HG02870 (cell line): ENCODE data around the gene PLEKHH3.

Source experiments
- ATAC-seq: cut with Tn5 transposase; IDR thresholded peaks from one replicate; pipeline ENCODE4 v1.9.1; 2021; ENCODE audit warnings: mild to moderate bottlenecking, moderate library complexity; ENCODE audit not compliant: unreplicated experiment

The PLEKHH3 gene, protein sequence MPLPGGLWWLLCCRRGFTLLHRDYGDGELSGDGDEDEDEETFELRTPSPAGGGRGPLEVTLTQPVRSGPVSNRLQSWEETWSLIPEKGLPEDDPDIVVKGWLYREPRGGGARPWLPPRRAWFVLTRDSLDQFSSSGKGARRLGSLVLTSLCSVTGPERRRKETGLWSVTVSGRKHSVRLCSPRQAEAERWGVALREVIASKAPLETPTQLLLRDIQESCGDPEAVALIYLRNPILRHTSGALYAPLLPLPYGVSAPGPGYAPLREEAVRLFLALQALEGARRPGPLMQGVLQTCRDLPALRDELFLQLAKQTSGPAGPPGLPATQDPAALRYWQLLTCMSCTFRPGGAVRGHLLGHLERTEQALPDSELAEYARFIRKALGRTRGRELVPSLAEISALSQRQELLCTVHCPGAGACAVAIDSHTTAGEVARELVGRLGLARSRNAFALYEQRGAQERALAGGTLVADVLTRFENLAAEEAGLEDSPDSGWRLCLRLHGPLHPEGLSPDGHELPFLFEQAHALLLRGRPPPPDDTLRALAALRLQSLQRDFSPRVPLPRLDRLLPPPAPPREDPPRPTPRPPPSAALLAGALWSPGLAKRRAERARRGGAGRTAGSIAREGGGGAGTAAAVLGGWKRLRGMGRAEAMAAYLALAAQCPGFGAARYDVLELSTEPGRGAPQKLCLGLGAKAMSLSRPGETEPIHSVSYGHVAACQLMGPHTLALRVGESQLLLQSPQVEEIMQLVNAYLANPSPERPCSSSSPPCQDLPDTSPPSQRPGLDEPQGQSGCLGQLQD

DNA sequence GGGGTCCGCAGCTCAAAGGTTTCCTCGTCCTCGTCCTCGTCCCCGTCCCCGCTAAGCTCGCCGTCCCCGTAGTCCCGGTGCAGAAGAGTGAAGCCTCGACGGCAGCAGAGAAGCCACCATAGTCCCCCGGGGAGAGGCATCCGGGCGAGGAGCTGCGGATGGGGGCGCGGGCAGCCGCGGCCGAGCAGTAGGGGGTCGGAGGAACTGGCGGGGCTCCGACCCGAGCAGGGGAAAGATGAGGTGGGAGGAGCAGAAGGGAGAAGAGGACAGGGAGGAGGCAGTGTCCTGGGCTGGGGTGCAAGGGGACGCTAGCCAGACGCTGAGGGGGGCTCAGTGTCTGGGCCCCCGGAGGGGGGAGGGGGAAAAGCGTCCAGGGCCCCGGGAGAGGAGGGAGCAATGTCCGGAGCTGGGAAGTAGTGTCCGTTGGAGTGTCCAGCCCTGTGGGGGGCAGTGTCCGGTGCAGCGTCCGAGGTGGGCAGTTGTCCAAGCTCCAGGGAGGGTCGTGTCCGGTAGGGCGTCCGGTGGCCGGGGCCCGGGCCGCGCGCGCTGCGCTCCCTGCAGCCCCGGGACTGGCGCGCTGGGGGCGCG is at the start of gene PLEKHH3:
Gene PLEKHH3 (minus strand): TSS at position 571 of the 588 bp plus-strand sequence. CDS start 431 bp downstream, at position 140.
- ATAC-seq = no peak

DNA sequence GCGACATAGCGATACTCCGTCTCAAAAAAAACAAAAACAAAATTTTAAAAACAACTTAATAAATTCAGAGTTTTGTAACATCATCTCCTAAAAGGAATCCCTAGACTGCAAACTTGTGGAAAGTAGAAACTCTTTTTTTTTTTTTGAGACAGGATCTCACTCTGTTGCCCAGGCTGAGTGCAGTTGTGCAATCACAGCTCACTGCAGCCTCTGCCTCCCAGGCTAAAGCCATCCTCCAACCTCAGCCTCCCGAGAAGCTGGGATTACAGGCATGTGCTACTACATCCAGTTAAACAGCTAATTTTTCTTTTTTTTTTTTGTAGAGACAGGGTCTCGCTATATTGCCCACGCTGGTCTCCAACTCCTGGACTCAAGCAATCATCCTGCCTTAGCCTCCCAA is 48.3 kb upstream of the PLEKHH3 start:
- ATAC-seq = no peak

DNA sequence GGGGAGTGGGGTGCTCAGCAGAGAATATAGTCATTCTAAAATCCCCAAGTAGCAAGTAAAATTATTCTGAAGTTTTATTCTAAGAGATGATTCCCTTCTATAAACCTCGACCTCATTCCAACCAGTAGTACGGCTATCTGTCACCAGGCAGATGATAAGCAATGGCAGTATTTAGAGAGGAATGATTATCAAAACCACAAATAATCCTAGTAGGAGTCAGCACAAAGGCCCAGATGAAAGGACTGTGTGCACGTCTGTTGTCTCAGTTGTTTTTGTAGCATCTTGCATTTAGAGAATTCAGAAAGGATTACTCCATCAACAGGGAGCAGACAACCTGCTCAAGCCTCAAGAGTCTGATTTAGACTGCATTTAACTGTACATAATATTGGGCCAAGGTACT is 46.8 kb upstream of the PLEKHH3 start:
- ATAC-seq = no peak

DNA sequence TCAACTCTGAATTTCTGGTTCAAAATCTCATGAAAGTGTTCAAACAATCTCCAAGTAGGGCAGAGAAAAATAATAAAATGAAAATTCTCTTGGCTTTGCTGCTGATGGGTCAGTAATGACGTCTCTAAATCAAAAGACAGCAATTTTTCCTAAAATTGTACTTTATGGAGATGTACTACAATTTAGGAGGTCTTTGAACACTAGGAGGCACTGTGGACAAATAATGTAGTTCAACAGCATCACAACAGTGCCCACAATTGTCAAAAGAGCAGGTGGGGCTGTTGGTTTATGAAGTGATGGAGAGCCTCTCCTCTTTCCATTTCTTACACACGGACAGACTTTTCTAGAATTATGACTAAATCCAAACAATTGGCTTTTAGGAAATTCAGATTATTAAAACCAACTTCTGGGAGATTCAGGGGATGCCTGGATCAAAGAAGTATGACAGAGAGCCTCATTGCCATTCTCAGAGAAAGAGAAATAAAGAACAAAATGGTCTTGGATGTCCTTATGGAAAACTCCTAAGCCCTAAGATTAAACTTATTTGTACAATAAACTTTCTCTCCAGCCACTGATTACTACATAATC is 44.3 kb upstream of the PLEKHH3 start:
- no peak for ATAC-seq

DNA sequence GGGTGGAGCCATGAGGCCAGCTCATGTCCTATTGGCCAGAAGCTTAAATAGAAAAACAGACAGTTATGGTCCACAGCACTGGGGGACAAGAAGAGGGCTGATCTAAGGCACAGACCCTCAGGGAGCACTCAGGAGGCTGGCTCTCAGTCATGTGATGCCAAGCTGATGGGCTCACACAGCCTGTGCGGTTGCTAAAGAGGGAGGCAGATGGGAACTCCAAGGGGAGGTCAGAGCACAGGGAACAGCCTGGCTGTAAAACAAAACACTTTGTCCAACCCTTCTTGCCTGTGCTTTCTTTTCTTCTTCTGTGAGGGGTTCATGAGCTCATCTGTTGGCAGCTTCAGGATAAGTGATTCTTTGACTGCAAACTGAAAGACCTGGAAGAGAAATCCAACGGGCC is 32.8 kb upstream of the PLEKHH3 start:
- ATAC-seq = no peak

DNA sequence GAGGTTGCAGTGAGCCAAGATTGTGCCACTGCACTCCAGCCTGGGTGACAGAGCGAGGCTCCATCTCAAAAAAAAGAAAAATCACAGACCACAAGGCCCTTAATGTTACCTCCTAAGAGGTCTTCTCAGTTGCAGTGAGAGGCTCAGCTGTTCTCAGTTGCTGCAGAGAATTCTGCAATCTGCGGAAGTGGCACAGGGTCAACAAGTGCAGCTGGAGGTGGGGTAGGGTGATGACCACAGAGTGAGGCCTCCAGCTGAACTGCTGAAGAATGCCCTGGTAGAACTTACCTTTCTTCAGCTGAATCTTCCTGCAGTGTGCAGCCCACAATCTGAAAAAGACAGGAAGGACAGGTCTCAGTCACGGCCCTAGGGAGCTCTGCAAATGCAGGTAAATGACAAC is 31.8 kb upstream of the PLEKHH3 start:
- no peak for ATAC-seq

DNA sequence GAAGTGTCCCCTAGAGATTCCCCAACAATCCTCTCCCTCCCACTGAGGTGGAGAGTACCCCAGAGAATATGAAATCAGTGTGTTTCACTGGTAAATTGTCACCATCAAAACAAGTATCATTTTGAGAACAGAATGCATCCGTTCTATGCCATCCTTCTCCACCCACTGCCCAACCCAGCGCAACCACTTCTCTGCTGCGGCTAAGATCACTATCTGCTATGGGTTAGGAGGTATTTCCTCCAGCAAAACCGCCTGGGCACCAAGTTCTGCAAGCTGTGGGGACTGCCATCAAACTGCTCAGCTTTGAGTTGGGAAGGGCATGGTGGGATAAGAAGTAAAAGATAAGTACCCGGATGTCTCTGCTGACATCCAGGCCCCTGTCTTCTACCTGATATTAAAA is 29.9 kb upstream of the PLEKHH3 start:
- no peak for ATAC-seq

DNA sequence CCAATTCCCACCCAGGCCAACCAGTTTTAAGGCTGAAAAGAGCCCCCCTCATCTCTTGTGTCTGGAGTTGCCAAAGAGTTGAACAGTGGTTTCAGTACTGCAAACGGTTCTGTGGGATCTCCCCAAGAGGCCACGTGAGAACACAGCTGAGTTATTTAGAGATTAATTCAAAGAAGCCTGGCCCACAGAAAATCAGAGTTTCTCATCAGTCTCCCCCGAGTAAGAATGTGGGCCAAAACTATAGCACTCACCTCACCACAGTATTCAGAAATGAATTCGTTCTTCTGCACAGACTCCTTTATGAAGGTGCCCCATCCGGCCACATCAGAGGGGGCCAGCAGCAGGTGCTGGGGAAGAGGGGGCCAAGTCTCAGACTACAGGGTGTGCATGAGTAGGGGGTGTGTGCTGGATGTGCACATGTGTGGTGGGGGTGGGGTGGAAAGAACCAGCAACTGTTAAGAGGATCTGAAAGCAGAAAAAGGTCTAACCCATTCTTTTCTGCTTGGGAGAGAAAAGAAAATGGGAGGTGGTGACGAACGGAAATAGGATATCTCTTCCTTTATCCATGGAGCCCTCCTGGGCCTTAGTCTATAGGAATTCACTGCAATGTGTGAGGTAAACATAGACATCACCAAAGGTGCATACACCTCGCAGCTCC is 28.2 kb upstream of the PLEKHH3 start:
- ATAC-seq = peak; percentile 76

DNA sequence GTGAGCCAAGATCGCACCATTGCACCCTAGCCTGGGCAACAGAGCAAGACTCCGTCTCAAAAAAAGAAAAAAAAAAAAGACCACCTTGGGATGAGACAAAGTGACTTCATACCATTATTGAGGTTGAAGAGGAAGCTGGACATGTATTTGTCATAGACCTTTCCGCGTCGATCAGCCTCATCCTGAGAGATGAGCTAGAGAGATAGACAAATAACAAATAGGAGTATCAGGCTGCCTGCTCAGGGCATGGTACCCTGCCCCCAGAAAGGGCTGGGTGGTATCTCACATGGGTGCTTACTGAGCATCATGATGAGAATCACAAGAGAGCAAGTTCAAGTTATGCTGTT is 27.7 kb upstream of the PLEKHH3 start:
- peak; percentile 16 for ATAC-seq

DNA sequence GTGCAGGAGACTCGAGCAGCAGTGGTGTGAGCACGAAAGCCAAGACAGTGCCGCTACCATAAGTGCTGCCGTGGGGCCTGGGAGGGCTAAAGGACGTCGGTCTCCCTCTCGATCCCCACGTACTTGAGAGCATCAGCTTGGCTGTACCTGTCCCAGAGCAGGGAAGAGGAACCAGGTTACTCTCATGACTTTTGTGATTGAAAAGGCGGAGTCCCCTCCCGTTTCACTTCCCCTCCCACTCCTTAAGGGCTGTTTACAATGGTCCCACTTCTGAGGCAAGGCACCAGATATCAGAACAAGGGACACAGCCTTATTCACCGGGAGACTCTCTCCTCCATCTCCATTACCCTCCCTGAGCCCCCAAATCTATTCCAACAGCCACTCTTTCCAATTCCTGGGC is 25.7 kb upstream of the PLEKHH3 start:
- no peak for ATAC-seq

DNA sequence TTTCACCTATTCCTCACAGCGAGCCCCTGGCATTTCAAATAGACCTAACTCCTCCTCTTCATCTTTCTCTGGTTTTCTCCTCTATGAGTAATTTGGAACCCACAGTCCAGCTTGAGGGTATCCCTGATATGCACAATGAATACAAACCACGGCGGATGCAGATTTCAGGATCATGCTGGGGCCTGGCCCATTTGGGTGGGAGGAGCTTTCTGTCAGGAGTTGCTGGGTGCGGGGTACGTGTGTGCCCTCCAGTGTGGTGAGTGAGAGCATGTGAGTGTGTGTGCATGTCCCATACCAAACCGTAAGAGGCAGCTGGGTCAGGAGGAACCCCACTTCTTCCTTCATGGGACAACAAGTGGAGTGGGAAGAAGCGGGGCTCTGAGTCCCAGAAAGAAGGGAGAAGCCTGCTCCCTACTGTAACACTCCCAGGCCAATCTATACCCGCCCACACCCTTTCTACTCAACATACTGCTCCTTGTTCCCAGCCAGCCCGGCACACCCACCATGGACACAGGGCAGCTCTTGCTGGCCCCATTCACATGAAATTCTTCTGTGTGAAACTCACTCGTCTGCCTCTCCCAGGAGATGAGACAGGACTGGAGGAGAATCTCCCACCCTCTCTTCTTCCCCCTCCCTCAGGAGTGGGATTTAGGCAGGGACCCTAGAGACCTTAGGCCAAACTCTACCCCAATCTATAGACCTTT is 23.9 kb upstream of the PLEKHH3 start:
- no peak for ATAC-seq

DNA sequence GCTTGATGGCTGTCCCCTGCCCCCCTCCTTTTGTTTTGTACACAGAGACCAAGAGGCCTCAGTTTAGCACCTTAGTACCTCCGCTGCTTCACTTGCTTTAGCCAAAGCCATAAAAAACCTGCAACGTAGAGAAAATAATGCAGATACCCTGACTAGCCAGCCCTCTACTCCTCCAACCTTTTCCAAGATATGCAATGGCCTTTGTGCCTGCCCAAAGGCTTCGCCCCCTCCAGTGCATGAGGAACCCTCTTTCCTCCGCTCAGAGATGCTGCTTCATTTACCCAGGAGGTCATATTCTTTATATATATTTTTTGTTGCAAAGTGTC is 22.6 kb upstream of the PLEKHH3 start:
- ATAC-seq = no peak

DNA sequence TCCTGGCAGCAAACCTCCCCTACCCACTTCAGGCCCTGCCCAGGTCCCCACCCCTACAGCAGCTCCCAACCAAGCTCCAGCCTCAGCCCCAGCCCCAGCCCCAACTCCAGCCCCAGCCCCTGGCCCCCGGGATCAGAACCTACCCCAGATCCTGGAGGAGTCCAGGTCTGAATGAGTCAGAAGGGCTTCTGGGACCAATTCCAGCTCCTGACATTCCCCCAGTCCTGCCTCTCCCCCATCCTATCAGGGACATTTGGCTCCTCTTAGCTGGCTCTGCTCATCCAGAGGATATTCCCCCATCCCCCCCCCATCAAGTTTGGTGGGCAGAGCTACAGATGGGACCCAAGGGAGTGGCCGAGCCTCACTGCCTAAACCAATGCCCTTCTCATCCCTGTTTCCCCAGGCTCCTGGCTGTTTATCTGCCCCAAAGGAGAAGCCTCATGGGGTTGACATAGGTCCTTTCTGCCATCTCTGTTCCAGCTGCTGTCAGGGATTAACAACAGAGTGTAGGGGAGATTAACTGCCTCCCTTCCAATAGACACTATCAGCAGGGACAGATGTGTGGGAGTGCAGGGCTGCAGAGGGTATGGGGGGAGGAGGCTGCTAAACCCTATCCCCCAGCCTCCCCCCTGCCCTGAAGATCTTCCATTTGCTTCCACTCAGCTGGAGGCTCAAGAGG is 22.1 kb upstream of the PLEKHH3 start:
- ATAC-seq = no peak

DNA sequence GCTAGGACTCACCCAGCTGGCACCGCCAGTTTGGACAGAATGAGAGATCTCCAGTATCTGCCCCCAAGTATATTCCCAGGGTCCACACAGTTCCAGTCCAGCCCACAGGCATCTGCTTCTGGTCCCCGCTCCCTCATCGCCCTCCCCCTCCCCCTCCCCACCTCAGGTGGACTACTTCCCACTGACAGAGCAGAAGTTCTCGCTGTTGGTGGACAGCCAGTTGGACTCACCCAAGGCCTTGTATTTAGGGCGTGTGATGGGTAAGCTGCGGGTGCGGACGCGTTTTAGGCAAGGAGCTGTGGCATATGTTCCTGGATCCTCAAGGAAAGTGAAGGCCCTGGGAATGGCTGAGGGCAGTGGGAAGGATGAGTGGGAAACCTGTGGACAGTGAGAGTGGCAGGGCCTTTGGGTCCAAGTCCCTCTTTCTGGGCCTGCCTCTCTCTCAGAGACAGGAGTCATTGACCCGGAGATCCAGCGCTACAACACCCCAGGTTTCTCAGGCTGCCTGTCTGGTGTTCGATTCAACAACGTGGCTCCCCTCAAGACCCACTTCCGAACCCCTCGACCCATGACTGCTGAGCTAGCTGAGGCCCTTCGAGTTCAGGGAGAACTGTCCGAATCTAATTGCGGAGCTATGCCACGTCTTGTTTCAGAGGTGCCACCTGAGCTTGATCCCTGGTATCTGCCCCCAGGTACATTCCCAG is 20.5 kb upstream of the PLEKHH3 start:
- no peak for ATAC-seq

DNA sequence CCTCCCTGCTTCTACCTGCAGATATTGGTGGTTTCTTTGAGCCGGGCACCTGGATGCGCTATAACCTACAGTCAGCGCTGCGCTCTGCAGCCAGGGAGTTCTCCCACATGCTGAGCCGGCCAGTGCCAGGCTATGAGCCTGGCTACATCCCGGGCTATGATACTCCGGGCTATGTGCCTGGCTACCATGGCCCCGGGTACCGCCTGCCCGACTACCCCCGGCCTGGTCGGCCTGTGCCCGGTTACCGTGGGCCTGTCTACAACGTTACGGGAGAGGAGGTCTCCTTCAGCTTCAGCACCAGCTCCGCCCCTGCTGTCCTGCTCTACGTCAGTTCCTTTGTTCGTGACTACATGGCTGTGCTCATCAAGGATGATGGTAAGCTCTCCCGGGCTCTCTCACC is 18.7 kb upstream of the PLEKHH3 start:
- no peak for ATAC-seq

DNA sequence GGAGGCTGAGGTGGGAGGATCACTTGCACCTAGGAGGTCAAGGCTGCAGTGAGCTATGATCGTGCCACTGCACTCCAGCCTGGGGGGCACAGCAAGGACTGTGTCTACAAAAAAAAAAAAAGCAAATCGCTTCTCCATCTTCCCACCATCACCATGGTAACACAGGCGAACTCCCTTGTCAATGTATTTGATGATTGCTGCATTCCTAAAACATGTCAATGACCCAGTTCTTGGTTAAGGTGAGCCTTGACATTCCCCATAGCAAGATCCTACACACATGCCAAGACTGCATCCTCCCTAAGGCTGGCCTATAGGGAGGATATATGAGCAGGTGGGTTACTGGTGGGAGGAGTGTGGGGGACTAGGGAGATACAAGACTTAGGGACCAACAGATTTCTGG is 17.7 kb upstream of the PLEKHH3 start:
- no peak for ATAC-seq

DNA sequence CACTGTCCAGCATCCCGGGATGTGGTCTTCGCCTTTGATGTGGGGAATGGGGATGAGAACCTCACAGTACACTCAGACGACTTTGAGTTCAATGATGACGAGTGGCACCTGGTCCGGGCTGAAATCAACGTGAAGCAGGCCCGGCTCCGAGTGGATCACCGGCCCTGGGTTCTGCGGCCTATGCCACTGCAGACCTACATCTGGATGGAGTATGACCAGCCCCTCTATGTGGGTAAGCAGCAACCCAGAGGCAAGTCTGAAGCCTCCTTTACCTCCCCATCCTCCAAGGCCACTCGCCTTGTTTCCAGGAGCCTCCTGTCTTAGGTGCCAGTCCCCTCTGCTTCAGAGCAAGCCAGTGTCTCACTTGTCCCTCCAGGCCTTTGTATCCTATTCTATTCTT is 15.7 kb upstream of the PLEKHH3 start:
- no peak for ATAC-seq

DNA sequence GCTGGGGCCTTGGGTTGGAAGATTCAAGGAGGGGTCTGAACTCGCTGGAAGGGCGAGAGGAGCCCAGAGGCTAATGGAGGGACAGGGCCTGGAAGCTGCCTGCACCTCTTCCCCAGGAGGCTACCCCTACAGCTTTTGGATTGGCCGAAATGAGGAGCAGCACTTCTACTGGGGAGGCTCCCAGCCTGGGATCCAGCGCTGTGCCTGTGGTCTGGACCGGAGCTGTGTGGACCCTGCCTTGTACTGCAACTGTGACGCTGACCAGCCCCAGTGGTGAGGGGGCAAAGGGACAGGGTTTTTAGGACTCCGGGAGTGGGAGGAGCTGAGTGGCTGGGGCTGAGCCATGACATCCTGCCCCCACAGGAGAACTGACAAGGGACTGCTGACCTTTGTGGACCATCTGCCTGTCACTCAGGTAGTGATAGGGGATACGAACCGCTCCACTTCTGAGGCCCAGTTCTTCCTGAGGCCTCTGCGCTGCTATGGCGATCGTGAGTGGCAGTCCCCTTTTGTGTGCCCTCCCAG is 14.3 kb upstream of the PLEKHH3 start:
- ATAC-seq = no peak

DNA sequence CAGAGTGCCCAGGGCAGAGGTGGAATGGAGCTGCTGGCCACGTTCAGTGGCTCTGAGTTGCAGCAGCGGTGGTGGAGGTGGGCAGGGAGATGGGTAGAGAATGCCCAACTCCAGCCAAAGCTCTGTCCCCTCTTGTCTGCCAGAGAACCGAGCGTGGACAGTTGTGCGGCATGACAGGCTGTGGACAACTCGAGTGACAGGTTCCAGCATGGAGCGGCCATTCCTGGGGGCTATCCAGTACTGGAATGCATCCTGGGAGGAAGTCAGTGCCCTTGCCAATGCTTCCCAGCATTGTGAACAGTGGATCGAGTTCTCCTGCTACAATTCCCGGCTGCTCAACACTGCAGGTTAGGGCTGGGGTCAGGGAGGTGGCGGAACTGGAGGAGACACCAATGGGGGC is 13.8 kb upstream of the PLEKHH3 start:
- no peak for ATAC-seq
